A172 (cell line): ENCODE measurements around the gene AGO4. TPM values are rescaled to one million over a fixed set of nuclear protein-coding genes. Genes with fewer than 3 reads are reported as not detected.
"Not testable (repeated sequence)": the region's sequence is repeated elsewhere in the genome, so short reads cannot be mapped to it uniquely, and the experiment has no call there.

Experiments used
- DNase-seq: peaks from one replicate; pipeline ENCODE4 v3.0.0-alpha.2; 2015; ENCODE audit warnings: low spot score
- total RNA-seq: library from RNA; depleted of rRNA; stranded (reverse); fragments of >200 nt; shearing (Covaris generic); gene quantifications from 2 replicates; pipeline ENCODE4 v1.2.3, GENCODE V29; 2014

AGO4 gene
- total RNA-seq, 1 experiment from 2014 or later, result 7.3 TPM

- DNase-seq, result peak; percentile 18
These were observed 2.5 kb downstream of the AGO4 start for GRCh38 chr1:35810096-35810881.

DNA sequence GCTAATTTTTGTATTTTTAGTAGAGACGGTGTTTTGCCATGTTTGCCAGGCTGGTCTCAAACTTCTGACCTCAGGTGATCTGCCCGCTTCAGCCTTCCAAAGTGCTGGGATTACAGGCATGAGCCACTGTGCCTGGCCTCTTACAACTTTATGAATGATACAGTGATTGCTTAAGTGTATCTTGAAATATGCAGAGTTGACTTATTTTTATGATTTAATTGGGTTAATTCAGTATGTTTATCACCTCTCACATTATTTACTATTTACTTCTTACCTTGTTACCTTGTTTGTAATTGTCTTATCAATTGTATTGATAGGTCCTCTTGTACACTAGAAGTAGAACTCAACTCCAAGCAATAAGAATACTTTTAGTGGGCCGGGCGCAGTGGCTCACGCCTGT is 4.9 kb downstream of the AGO4 start:
- not testable (repeated sequence) for DNase-seq

DNA sequence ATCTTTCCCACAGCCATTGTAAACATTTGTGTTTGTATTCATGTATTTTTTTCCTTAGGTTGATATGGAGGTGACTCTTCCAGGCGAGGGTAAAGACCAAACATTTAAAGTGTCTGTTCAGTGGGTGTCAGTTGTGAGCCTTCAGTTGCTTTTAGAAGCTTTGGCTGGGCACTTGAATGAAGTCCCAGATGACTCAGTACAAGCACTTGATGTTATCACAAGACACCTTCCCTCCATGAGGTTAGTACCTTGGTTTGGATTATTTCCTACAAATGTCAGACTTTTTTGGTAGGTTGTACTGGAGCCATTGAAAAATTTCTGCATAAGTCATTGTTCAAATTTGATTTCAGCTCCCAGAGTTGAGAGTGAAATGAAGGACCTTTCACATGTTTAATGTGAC is 17.4 kb downstream of the AGO4 start:
- no peak for DNase-seq

GRCh38 chr1:35832276-35832905 is 24.6 kb downstream of the AGO4 start:
- no peak for DNase-seq

- DNase-seq, result no peak
These were observed 25.6 kb downstream of the AGO4 start for GRCh38 chr1:35833395-35833794.

DNA sequence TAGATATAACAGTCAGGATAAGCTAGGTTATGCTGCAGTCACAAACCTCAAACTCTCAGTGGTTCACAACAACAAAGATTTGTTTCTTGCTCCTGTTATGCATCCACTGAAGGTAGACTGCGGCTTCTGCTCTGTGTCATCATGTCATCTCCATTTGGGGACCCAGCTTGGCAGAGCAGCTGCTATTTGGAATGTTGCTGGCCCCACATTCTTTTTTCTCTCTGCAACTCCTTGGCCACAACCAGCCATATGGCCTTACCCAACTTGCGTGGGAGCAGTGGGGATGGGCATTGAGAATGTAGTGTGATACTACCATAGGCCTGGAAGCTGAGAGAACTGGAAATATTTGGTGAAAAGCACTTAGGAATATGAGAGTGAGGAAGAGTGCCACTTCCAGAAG is 26.4 kb downstream of the AGO4 start:
- DNase-seq, result no peak

DNA sequence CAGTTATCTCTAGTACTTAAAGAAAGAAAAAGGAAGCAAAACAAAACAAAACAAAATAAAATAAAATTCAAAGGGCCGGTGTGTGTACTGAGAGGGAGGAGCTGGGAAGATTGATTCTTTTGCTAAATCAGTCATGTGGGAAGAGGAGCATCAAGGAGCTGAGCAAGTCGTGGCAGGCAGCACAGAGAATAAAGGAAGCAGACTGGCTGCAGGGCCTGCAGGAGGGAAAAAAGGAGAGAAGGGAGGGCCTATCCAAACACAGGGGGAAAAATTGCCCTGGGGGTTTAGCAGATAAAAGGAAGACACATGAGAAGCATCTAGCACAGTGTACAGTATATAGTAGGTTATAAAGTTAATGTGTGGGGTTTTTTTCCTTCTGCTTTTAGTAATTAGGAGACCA is 27.6 kb downstream of the AGO4 start:
- no peak for DNase-seq

DNA sequence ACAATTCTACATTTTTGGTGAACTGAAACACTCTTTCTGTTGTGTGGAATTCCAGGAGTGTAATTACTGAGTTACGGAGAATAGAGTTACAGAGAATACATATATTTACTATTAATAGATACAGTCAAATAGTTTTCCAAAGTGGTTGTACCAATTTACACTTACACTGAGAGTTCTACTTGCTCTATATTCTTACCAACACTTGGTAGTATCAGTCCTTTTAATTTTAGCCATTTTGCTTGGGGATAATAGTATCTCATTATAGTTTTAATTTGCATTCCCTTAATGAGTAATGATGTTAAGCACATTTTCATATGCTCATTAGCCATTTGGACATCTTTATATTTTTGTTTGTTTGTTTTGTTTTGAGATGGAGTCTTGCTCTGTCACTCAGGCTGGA is 28.9 kb downstream of the AGO4 start:
- no peak for DNase-seq

DNA sequence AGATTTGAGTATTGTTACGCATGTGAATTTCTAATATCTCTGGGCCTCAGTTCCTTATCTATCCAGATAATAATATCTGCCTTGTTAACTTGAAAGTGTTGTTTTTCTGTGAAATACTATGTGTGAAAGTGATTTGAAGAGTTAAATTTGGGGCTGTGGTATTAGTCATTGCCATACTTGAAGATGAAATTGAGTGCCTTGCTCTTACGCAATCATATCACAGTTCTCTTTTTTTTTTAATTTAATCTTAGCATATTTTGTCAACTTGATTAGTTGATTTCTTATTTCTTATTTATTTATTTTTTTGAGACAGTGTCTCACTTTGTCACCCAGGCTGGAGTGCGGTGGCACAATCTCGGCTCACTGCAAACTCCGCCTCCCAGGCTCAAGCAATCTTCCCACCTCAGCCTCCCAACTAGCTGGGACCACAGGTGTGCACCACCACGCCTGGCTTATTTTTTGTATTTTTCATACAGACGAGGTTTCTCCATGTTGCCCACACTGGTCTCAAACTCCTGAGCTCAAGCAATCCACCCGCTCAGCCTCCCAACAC is 31.0 kb downstream of the AGO4 start:
- DNase-seq, result no peak

- DNase-seq, result no peak
These were observed 37.0 kb downstream of the AGO4 start for GRCh38 chr1:35844826-35845225.

- no peak for DNase-seq
These were observed 38.0 kb downstream of the AGO4 start for GRCh38 chr1:35845766-35846165.

- no peak for DNase-seq
These were observed 40.2 kb downstream of the AGO4 start for GRCh38 chr1:35847935-35848565.

DNA sequence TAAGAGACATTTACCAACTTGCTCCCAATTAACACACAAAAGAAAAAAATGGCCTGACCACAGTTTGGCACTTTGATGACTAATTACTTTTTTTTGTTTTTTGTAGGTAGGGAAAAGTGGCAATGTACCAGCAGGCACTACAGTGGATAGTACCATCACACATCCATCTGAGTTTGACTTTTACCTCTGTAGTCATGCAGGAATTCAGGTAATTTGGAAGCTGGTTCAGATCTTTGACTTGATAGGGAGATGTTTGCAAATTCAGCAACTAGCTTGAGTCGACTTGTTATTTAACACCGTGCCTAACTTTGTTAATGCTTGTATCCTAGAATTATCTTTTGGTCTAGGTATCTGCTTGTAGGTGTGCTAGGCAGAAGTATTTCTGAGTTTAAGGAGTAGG is 42.2 kb downstream of the AGO4 start:
- peak; percentile 3 for DNase-seq

GRCh38 chr1:35850716-35851115 is 42.9 kb downstream of the AGO4 start:
- DNase-seq, result no peak

DNA sequence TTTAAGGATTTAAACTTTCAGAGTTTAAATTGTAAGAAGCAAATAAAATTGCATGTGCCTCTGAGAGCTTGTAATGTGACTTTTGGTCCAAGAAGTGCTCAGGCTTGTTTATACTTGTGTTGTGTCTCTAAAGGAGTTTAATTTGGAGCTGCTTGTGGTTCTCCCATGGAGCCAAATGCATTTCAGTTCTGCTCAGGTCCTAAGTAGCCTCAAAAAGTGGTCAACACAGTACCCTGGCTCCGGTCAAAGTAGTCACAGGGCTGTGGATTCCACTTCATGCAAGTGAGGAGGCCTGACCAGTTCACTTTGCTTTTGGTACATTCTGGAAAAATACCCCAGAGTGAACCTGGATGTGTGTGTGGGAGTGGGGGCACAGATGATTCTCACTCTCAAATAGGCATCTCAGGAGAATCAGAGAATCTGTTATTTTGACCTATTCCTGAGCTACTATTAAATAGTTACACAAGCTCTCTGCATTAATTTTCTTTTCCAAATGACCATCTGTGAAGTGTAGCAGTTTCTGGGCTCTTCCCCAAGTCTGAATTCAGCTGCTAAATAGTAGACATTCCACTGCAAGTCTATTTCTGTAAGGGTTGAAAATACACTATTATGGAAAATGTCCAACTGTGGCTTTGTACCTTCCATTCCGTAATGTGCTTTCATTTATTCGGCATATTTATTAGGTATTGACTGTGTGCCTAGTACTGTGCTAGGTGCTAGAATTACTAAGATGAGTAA is 43.5 kb downstream of the AGO4 start:
- no peak for DNase-seq

GRCh38 chr1:35852241-35852640 is 44.4 kb downstream of the AGO4 start:
- DNase-seq, result no peak

GRCh38 chr1:35854989-35855700 is 47.3 kb downstream of the AGO4 start:
- no peak for DNase-seq

- DNase-seq, result no peak
These were observed 49.1 kb downstream of the AGO4 start for GRCh38 chr1:35856964-35857363.

DNA sequence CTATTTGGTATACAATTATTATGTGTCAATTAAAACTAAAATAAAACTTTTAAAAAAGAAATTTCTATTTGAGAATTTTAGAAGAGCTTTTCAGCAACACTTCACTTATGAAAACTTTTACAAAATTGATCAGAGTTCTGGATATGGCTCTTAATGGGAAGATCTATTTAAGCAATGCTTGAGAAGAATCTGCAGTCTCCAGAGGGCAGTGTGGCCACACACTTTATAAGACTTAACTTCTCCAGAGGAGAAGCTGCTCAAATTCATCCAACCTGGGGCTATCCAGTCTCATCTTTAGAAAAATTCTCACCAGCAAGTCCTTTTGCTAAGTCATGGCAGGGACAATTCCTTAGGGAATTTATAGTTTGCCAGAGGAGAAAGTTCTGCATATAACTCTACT is 50.0 kb downstream of the AGO4 start:
- DNase-seq, result no peak

- no peak for DNase-seq
These were observed 52.9 kb downstream of the AGO4 start for GRCh38 chr1:35860696-35861095.

DNA sequence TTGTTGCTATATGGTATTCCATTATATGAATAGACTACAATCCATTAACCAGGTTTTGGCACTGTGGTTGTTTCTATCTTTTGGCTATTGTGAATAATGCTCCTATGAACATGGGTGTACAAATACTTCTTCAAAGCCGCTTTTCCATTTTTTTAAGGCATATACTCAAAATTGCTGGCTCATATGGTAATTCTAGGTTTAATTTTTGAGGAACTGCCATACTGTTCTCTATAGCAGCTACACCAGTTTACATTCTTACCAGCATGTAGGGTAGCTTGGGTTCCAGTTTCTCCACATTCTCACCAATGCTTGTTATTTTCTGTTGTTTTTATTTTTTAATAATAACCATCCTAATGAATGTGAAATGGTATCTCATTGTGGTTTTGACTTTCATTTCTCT is 55.3 kb downstream of the AGO4 start:
- no peak for DNase-seq
